ENCODE data around the gene ABCC4.

Gene ABCC4

GRCh38 chr13:95304453-95304852, 3.2 kb upstream of the ABCC4 start:
- no peak for DNase-seq
- TF ChIP-seq CTCF (IDR thresholded peaks at IDR 0.05; ENCODE audit: low read depth, low read length): no peak

GRCh38 chr13:95301968-95302393, 730 bp upstream of the ABCC4 start:
- DNase-seq: no peak
- Histone ChIP-seq H3K4me1 (no peaks in the 10 kb centered on the region; the same call in 1 of the 2 replicates), H3K36me3 (no peaks in the 10 kb centered on the region), H3K4me3 (ENCODE audit: low read depth, low read length) (peak overlapping the region; percentile 81), H3K9me3 (no peaks in the 10 kb centered on the region), H3K27me3 (no peaks in the 10 kb centered on the region)
- peak; percentile 18; the same call in 1 of the 2 replicates for TF ChIP-seq CTCF (IDR thresholded peaks at IDR 0.05; ENCODE audit: low read depth, low read length)

More at GRCh38 chr13:95304453-95304852, 3.2 kb upstream of the ABCC4 start:
- H3K4me3 ChIP-seq (ENCODE audit: low read depth, low read length): no peak overlapping the region
- no peaks in the 10 kb centered on the region for H3K36me3 ChIP-seq
- H3K27me3 ChIP-seq: no peaks in the 10 kb centered on the region
- H3K4me1 ChIP-seq: no peaks in the 10 kb centered on the region; the same call in 1 of the 2 replicates
- H3K9me3 ChIP-seq: no peaks in the 10 kb centered on the region

GRCh38 chr13:95300625-95301182, 547 bp downstream of the ABCC4 start:
- Histone ChIP-seq H3K27me3 (no peaks in the 10 kb centered on the region), H3K9me3 (no peaks in the 10 kb centered on the region), H3K4me3 (ENCODE audit: low read depth, low read length) (peak overlapping the region; percentile 81), H3K4me1 (no peaks in the 10 kb centered on the region; the same call in 1 of the 2 replicates), H3K36me3 (no peaks in the 10 kb centered on the region)
- TF ChIP-seq CTCF (IDR thresholded peaks at IDR 0.05; ENCODE audit: low read depth, low read length): peak; percentile 14; the same call in 1 of the 2 replicates
- DNase-seq: peak; percentile 62

GRCh38 chr13:95298971-95299621, 2.2 kb downstream of the ABCC4 start:
- Histone ChIP-seq H3K36me3 (no peaks in the 10 kb centered on the region), H3K9me3 (no peaks in the 10 kb centered on the region; the same call in 1 of the 2 replicates), H3K4me1 (no peaks in the 10 kb centered on the region; the same call in 1 of the 2 replicates), H3K27me3 (no peaks in the 10 kb centered on the region), H3K4me3 (ENCODE audit: low read depth, low read length) (no peak overlapping the region)
- TF ChIP-seq CTCF (IDR thresholded peaks at IDR 0.05; ENCODE audit: low read depth, low read length): no peak
- no peak for DNase-seq

GRCh38 chr13:95298169-95298965, 2.9 kb downstream of the ABCC4 start:
- Histone ChIP-seq H3K27me3 (no peaks in the 10 kb centered on the region), H3K9me3 (no peaks in the 10 kb centered on the region; the same call in 1 of the 2 replicates), H3K4me3 (ENCODE audit: low read depth, low read length) (no peak overlapping the region), H3K4me1 (no peaks in the 10 kb centered on the region; the same call in 1 of the 2 replicates), H3K36me3 (no peaks in the 10 kb centered on the region)
- no peak for DNase-seq
- TF ChIP-seq CTCF (IDR thresholded peaks at IDR 0.05; ENCODE audit: low read depth, low read length): no peak

Measured in BE2C (cell line).